ENCODE data around the gene MAST4. TPM values are rescaled to one million over a fixed set of nuclear protein-coding genes. Genes with fewer than 3 reads are reported as not detected.

The MAST4 gene
- total RNA-seq, 2 donors from 2014 or later = 9.5 to 20.8 TPM

DNA sequence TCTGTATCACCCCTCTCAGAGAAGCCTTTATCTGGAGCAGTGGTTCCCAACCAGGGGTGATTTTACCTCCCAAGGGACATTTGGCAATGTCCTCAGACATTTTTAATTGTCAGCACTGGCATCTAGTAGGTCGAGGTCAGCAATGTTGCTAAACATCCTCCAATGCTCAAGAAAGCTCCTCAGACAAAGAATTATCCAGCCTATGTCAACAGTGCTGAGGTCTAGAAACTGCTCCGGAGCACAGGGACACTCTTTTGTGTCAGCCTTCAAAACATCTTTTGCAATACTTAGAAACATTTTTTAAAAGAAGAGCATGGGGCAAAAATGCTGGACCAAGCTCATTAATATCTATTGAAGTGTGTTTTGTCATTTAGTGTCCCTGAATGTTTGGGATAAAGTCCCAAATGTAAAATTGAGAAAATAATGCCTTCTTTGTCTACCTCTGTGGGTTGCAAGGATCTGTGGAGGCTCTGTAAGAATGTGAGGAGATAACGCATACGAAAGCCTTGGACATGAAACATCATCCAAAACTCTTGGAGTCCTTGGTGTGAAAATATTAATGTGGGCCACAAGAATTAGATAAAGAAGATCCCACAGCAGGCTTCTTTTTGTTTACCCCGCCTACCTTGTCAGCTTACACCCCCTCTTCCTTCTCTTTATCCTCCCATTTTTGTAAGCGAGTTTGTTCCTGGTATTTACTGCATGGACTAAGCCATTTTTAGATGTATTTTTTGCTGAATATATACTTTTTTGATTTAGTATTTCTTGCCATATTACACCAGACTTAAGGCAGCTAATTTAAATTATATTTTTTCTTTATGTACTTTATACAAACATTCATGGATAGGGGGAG, 406.9 kb downstream of the MAST4 start:
- Histone ChIP-seq H3K9ac (ENCODE audit: low read depth in 2 of 2, low read length in 2 of 2) (peak overlapping the region in 1 of 2 donors; percentile 80), H3K4me1 (no peaks in the 10 kb centered on the region), H3K27ac (peak overlapping the region; percentile 74), H3K36me3 (no peaks in the 10 kb centered on the region), H3K9me3 (no peaks in the 10 kb centered on the region), H3K27me3 (no peaks in the 10 kb centered on the region), H3K4me3 (peak overlapping the region; percentile 41)
- TF ChIP-seq, protein P1, sequence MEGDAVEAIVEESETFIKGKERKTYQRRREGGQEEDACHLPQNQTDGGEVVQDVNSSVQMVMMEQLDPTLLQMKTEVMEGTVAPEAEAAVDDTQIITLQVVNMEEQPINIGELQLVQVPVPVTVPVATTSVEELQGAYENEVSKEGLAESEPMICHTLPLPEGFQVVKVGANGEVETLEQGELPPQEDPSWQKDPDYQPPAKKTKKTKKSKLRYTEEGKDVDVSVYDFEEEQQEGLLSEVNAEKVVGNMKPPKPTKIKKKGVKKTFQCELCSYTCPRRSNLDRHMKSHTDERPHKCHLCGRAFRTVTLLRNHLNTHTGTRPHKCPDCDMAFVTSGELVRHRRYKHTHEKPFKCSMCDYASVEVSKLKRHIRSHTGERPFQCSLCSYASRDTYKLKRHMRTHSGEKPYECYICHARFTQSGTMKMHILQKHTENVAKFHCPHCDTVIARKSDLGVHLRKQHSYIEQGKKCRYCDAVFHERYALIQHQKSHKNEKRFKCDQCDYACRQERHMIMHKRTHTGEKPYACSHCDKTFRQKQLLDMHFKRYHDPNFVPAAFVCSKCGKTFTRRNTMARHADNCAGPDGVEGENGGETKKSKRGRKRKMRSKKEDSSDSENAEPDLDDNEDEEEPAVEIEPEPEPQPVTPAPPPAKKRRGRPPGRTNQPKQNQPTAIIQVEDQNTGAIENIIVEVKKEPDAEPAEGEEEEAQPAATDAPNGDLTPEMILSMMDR (IDR thresholded peaks at IDR 0.05) = no peak
- no peak for DNase-seq
- intact Hi-C loops (cut with DNase I) = loop anchor here (10.0 kb wide), 1 partner anchor 92 kb away; no protein-coding TSS in a partner anchor

DNA sequence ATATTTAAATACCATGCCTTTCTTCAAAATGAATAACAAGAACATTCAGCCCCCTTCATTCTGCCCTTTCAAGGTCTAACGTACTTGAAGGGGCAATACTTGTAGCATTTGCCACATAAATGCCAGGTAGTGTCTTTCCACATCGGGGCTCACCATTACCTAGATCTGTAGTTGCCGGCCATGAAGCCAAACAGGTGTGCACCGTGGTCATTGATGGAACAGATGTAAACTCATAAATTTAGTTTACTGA, 407.4 kb downstream of the MAST4 start:
- intact Hi-C loops (cut with DNase I) = loop anchor here (10.0 kb wide), 1 partner anchor 91 kb away; no protein-coding TSS in a partner anchor
- Histone ChIP-seq H3K4me3 (peak overlapping the region; percentile 41), H3K9me3 (no peaks in the 10 kb centered on the region), H3K27me3 (no peaks in the 10 kb centered on the region), H3K27ac (peak overlapping the region; percentile 74), H3K4me1 (no peaks in the 10 kb centered on the region), H3K9ac (ENCODE audit: low read depth in 2 of 2, low read length in 2 of 2) (peak overlapping the region; percentile 60 to 80), H3K36me3 (no peaks in the 10 kb centered on the region)
- DNase-seq = no peak
- TF ChIP-seq, protein P1 (IDR thresholded peaks at IDR 0.05) = no peak

DNA sequence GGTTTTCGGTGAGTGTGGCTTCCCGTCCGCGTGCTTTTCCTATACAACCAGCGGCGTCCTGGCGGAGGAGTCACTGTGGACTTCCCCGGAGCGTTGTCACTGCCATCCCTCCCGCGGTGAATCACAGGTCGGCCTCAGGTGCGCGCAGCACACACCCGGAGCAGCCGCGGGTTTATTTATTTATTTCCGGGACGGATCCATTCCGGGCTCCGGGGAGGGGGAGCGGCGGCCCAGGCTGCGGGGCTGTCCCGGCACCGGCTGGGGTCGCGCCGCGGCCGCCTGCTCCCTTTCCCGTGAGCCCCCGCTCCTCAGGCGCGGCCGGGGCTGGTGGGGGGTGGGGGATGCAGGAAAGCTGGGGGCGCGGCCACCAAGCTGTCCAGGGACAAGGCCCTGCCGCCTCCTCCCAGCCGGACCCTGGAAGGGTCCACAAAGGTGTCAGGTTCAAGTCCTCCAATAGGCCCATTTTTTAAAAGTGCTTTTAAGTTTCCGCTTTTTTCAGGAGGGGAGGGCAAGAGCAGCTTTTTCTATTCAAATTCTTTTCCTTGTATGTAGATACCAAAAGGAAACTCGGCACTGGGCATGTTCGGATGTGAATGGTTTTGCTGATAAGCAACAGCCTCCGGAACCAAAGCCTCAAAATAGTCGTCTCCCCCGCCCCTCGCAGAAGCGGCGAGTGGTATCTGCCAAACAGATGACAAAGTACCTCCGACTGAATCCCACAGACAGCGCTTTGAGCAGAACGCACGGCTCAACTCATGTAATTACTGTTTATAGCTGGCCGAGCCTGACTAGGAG, 407.9 kb downstream of the MAST4 start:
- Histone ChIP-seq H3K9me3 (no peaks in the 10 kb centered on the region), H3K4me3 (peak overlapping the region; percentile 41), H3K4me1 (no peaks in the 10 kb centered on the region), H3K27me3 (no peaks in the 10 kb centered on the region), H3K27ac (peak overlapping the region; percentile 74), H3K9ac (ENCODE audit: low read depth in 2 of 2, low read length in 2 of 2) (peak overlapping the region; percentile 60 to 89), H3K36me3 (no peaks in the 10 kb centered on the region)
- TF ChIP-seq, protein P1 (IDR thresholded peaks at IDR 0.05) = no peak
- intact Hi-C loops (cut with DNase I) = loop anchor here (10.0 kb wide), 1 partner anchor 91 kb away; no protein-coding TSS in a partner anchor
- peak; percentile 94 for DNase-seq

DNA sequence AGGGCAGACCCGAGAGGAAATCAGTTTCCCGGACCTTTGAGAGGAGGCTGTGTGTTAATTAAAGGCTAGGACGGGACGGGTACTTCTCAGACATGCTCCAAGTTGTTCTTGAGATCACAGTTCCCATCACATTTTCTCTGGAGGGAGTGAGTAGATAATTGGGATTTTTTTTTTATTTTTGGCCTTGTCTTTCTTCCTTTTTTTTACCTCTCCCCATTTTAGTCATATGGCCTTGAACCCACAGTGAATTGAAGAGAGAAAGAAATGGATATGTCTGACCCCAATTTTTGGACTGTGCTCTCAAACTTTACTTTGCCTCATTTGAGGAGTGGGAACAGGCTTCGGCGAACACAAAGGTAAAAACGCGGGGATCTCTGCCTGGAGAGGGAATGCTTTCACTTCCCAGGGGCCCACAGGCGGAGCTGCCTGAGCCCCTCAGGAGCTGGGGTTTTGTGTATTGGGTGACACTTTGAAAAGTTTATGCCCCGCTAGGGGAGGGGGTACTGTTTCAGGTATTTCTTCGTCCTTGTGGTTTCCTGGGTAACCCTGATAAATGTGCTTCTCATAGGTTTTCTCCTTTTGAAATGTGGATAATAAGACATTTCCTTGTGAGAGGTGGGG, 408.6 kb downstream of the MAST4 start:
- Histone ChIP-seq H3K4me3 (peak overlapping the region; percentile 41), H3K9me3 (no peaks in the 10 kb centered on the region), H3K36me3 (no peaks in the 10 kb centered on the region), H3K27ac (peak overlapping the region; percentile 74), H3K4me1 (no peaks in the 10 kb centered on the region), H3K9ac (ENCODE audit: low read depth in 2 of 2, low read length in 2 of 2) (peak overlapping the region; percentile 52 to 89), H3K27me3 (no peaks in the 10 kb centered on the region)
- TF ChIP-seq, protein P1 (IDR thresholded peaks at IDR 0.05) = no peak
- DNase-seq = no peak
- intact Hi-C loops (cut with DNase I) = loop anchor here (10.0 kb wide), 1 partner anchor 90 kb away; no protein-coding TSS in a partner anchor
